Type B pancreatic cell (in vitro differentiated cells): ENCODE results near the gene STPG4. TPM values are rescaled to one million over a fixed set of nuclear protein-coding genes. Genes with fewer than 3 reads are reported as not detected.

Experiments
- DNase-seq: peaks from one replicate; pipeline ENCODE4 v3.0.0; 2021; ENCODE audit warnings: mixed read lengths; ENCODE audit not compliant: unreplicated experiment; ENCODE audit errors: extremely low spot score
- H3K27ac Mint-ChIP-seq: 2 replicates; pipeline ENCODE4 v1.8.0; 2021; ENCODE audit warnings: mild to moderate bottlenecking, mixed read lengths
- H3K27me3 Mint-ChIP-seq: 2 replicates; pipeline ENCODE4 v1.8.0; 2021; ENCODE audit warnings: mixed read lengths
- H3K36me3 Mint-ChIP-seq: 2 replicates; pipeline ENCODE4 v1.8.0; 2021; ENCODE audit warnings: mixed read lengths
- H3K4me1 Mint-ChIP-seq: one replicate; pipeline ENCODE4 v1.8.0; 2021; ENCODE audit warnings: mixed read lengths; ENCODE audit not compliant: unreplicated experiment
- H3K4me3 Mint-ChIP-seq: 2 replicates; pipeline ENCODE4 v1.8.0; 2021; ENCODE audit warnings: mild to moderate bottlenecking, mixed read lengths
- H3K9me3 Mint-ChIP-seq: 2 replicates; pipeline ENCODE4 v1.8.0; 2021; ENCODE audit warnings: mixed read lengths
- total RNA-seq: library from RNA; stranded (reverse); gene quantifications from 2 replicates; pipeline ENCODE4 v1.2.1, GENCODE V29; 2021; ENCODE audit warnings: low replicate concordance
- TF ChIP-seq, protein P1 (sequence below): fragments of 200-600 bp; sonication (generic); conservative IDR thresholded peaks from 2 replicates; pipeline ENCODE4 v1.5.0; 2021; ENCODE audit warnings: antibody characterized with exemption, mild to moderate bottlenecking

The STPG4 gene
- total RNA-seq, 1 donor from 2014 or later: 0.36 TPM

DNA sequence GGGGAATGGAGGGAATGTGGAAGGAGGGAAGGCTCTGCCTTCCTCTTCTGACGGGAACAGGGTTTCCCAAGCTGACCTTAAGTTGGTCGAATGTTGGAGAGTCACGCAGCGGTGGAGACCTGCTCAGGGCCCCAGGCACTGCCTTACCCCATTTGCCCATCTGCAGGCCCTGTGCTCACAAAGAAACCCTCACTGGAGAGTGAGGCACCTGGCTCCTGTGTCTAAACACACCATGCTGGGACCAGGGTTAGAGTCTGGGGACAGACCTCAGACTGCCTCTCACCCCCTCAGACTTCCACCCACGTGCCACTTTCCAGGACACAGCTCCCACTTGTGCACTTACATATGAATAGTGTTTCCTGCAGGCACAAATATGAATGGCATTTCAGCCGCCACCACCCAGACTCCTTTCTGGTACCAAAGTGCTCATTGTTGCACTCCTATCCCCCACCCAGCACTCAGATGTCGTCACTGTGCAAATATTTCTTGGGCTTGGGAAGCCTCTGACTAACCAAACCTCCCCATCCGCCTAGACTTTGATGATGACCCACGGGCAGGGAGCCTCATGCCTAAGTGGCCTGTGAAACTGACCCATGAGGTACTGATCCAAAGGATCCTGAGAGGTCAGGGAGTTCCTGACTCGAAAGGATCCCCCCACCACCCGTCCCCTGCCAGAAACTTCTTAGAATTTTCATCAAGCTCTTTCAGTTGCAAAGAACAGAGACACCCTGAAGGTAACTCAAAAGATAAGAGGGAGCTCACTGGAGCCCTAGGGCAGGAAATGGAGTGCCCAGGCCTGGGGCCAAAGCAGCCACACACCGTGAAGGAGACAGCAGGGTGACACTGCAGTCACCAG, 78.3 kb downstream of the STPG4 start:
- no peaks in the 10 kb centered on the region for H3K36me3 Mint-ChIP-seq
- no peaks in the 10 kb centered on the region for H3K27me3 Mint-ChIP-seq
- peaks cover 40% of the 10 kb centered on the region for H3K4me1 Mint-ChIP-seq
- H3K9me3 Mint-ChIP-seq: no peaks in the 10 kb centered on the region
- H3K27ac Mint-ChIP-seq: peak overlapping the region; percentile 95
- H3K4me3 Mint-ChIP-seq: peak overlapping the region; percentile 9
- TF ChIP-seq, protein P1, sequence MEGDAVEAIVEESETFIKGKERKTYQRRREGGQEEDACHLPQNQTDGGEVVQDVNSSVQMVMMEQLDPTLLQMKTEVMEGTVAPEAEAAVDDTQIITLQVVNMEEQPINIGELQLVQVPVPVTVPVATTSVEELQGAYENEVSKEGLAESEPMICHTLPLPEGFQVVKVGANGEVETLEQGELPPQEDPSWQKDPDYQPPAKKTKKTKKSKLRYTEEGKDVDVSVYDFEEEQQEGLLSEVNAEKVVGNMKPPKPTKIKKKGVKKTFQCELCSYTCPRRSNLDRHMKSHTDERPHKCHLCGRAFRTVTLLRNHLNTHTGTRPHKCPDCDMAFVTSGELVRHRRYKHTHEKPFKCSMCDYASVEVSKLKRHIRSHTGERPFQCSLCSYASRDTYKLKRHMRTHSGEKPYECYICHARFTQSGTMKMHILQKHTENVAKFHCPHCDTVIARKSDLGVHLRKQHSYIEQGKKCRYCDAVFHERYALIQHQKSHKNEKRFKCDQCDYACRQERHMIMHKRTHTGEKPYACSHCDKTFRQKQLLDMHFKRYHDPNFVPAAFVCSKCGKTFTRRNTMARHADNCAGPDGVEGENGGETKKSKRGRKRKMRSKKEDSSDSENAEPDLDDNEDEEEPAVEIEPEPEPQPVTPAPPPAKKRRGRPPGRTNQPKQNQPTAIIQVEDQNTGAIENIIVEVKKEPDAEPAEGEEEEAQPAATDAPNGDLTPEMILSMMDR: no peak
- DNase-seq: no peak

DNA sequence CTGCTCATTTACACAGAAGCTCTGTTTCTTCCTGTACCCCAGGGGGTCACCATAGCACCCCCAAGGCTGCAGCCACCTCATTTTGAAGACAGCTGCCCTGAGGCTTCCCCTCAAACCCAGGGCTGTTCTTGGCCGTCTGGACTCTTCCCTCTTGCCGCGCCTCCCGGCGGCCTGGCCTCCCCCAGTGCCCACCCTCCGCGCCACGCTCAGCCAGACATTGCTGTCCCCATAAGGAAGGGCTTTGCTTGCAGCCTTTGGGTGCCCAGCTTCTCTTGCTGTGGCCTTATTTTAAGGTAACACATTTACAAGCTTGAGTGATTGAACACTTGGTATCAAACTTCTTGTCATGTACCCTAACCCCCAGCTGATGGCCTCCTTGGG, 79.0 kb downstream of the STPG4 start:
- TF ChIP-seq, protein P1: no peak
- Mint-ChIP-seq H3K27ac (peak overlapping the region; percentile 95), H3K9me3 (no peaks in the 10 kb centered on the region), H3K4me1 (peaks cover 47% of the 10 kb centered on the region), H3K36me3 (no peaks in the 10 kb centered on the region), H3K4me3 (no peak overlapping the region), H3K27me3 (no peaks in the 10 kb centered on the region)
- no peak for DNase-seq

DNA sequence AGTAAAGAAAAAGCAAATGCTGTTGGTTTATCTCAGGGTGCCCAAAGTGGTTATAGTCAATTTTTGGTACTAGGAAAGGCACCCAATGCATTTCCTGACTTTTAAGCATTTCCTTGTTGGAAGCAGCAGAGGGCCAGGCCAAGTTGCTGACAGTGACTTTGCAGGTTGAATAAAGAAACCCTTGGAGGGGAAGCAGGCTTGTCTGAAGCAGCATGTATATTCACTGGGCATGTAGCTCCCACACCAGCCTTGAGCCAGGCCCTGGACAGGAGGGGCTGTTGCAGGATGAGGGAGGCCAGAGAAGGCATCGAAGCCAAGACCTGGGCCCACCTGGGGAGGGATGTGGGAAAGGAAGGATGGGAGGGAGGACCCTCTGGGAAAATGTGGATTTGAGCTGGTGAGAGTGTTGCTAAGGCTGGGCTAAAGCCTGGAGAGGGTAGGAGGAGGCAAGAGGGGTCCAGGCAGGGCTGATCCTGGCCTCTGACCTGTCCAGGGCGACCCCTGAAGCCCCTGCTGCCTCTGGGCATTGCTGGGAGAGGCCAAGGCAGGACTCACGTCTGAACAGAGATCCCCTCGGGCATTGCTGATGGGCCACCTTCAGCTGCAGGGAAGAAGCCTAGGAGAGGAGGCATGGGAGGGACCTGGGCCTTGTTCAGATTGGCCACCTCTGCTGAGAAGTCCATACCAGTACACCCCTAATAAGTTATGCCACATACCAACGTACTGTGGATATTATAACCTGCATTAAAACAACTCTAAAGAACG, 79.6 kb downstream of the STPG4 start:
- DNase-seq: no peak
- TF ChIP-seq, protein P1: no peak
- H3K9me3 Mint-ChIP-seq: no peaks in the 10 kb centered on the region
- peaks cover 49% of the 10 kb centered on the region for H3K4me1 Mint-ChIP-seq
- peak overlapping the region; percentile 16 for H3K4me3 Mint-ChIP-seq
- H3K27me3 Mint-ChIP-seq: no peaks in the 10 kb centered on the region
- H3K27ac Mint-ChIP-seq: peak overlapping the region; percentile 91
- H3K36me3 Mint-ChIP-seq: no peaks in the 10 kb centered on the region

DNA sequence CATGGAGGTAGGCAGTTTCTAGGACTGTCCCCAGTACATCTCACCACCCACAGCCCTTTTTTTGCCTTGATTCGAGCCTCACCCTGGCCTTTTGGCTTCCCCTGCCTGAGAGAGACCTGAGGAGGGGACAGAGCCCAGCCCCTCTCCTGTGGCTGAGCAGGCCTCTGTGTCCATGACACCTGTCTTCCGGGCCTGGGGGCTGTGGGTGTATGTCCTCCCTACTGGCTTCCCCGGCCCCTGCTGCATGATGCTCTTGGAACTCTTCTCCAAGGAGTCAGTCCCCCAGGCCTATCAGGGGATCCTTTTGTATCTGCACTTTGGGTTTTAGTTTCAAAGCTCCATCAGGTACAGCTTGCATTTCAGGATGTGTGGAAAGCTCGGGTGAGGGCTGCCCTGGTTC, 80.4 kb downstream of the STPG4 start:
- TF ChIP-seq, protein P1: no peak
- DNase-seq: no peak
- no peaks in the 10 kb centered on the region for H3K36me3 Mint-ChIP-seq
- H3K27me3 Mint-ChIP-seq: no peaks in the 10 kb centered on the region
- peak overlapping the region; percentile 91 for H3K27ac Mint-ChIP-seq
- no peak overlapping the region for H3K4me3 Mint-ChIP-seq
- H3K4me1 Mint-ChIP-seq: peaks cover 49% of the 10 kb centered on the region
- no peaks in the 10 kb centered on the region for H3K9me3 Mint-ChIP-seq

DNA sequence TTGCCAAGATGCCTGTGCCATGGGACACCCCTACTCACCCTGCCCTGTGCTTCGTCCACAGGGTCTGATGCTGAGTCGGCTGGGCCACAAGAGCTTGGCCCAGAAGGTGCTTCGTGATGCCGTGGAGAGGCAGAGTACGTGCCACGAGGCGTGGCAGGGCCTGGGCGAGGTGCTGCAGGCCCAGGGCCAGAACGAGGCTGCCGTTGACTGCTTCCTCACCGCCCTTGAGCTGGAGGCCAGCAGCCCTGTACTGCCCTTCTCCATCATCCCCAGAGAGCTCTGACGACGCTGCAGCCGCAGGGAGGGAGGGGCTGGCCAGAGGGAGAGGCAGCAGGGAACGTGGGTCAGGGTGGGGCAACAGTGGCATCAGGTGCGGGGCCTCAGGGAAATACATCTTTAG, 81.5 kb downstream of the STPG4 start:
- no peak overlapping the region for H3K4me3 Mint-ChIP-seq
- H3K9me3 Mint-ChIP-seq: no peaks in the 10 kb centered on the region
- H3K36me3 Mint-ChIP-seq: no peaks in the 10 kb centered on the region
- H3K27ac Mint-ChIP-seq: peak overlapping the region; percentile 91
- peaks cover 44% of the 10 kb centered on the region for H3K4me1 Mint-ChIP-seq
- DNase-seq: no peak
- no peaks in the 10 kb centered on the region for H3K27me3 Mint-ChIP-seq
- TF ChIP-seq, protein P1: no peak
